NCI-H1930 (cell line): ENCODE measurements around the gene NAPA.

Source experiments
- DNase-seq, 2 experiments: peaks; one replicate each; lab custom pipeline; 2025; lab: John Stamatoyannopoulos, UW

Gene NAPA

GRCh38 chr19:47521473-47522180, 6.8 kb upstream of the NAPA start:
- DNase-seq: no peak

- DNase-seq: no peak
Measured at GRCh38 chr19:47520839-47521238, 6.0 kb upstream of the NAPA start.

GRCh38 chr19:47520343-47520806, 5.5 kb upstream of the NAPA start:
- DNase-seq: no peak

GRCh38 chr19:47518854-47519253, 4.0 kb upstream of the NAPA start:
- no peak for DNase-seq

- no peak for DNase-seq
Measured at GRCh38 chr19:47518139-47518538, 3.3 kb upstream of the NAPA start.

- DNase-seq: no peak
Measured at GRCh38 chr19:47514151-47514868, 553 bp downstream of the NAPA start.

- DNase-seq: no peak
Measured at GRCh38 chr19:47512948-47513319, 1.9 kb downstream of the NAPA start.

- no peak for DNase-seq
Measured at GRCh38 chr19:47512183-47512947, 2.5 kb downstream of the NAPA start.

GRCh38 chr19:47511681-47512080, 3.2 kb downstream of the NAPA start:
- DNase-seq: no peak

- no peak for DNase-seq
Measured at GRCh38 chr19:47511128-47511517, 3.7 kb downstream of the NAPA start.

- DNase-seq: no peak
Measured at GRCh38 chr19:47510516-47511127, 4.2 kb downstream of the NAPA start.

- DNase-seq: no peak
Measured at GRCh38 chr19:47509973-47510372, 4.9 kb downstream of the NAPA start.

- no peak for DNase-seq
Measured at GRCh38 chr19:47509170-47509847, 5.6 kb downstream of the NAPA start.

GRCh38 chr19:47508721-47509120, 6.1 kb downstream of the NAPA start:
- DNase-seq: no peak

- no peak for DNase-seq
Measured at GRCh38 chr19:47507924-47508553, 6.8 kb downstream of the NAPA start.

GRCh38 chr19:47507012-47507411, 7.9 kb downstream of the NAPA start:
- DNase-seq: no peak

- DNase-seq: no peak
Measured at GRCh38 chr19:47506459-47506858, 8.4 kb downstream of the NAPA start.

- no peak for DNase-seq
Measured at GRCh38 chr19:47505506-47505905, 9.4 kb downstream of the NAPA start.

GRCh38 chr19:47503826-47504150, 11.1 kb downstream of the NAPA start:
- no peak for DNase-seq

GRCh38 chr19:47503130-47503825, 11.6 kb downstream of the NAPA start:
- DNase-seq: no peak
